Mesothelial cell of epicardium (in vitro differentiated cells): ENCODE data around the gene NEU2. TPM values are rescaled to one million over a fixed set of nuclear protein-coding genes. Genes with fewer than 3 reads are reported as not detected.

Experiments used
- DNase-seq, 2 experiments: peaks; one replicate each; pipeline ENCODE4 v3.0.0; 2021; ENCODE audit warnings: low spot score in 2 of 2; ENCODE audit not compliant: unreplicated experiment in 2 of 2
- H3K27ac Mint-ChIP-seq: 2 replicates; pipeline ENCODE4 v1.8.0; 2021; ENCODE audit warnings: mixed read lengths
- H3K27me3 Mint-ChIP-seq: 2 replicates; pipeline ENCODE4 v1.8.0; 2021; ENCODE audit warnings: low read depth, mixed read lengths
- H3K36me3 Mint-ChIP-seq: 2 replicates; pipeline ENCODE4 v1.8.0; 2021; ENCODE audit warnings: mixed read lengths
- H3K4me1 Mint-ChIP-seq: 2 replicates; pipeline ENCODE4 v1.8.0; 2021; ENCODE audit warnings: mixed read lengths
- H3K4me3 Mint-ChIP-seq: 2 replicates; pipeline ENCODE4 v1.8.0; 2021; ENCODE audit warnings: mild to moderate bottlenecking, moderate library complexity, mixed read lengths
- H3K9me3 Mint-ChIP-seq: 2 replicates; pipeline ENCODE4 v1.8.0; 2021; ENCODE audit warnings: mixed read lengths
- total RNA-seq: library from RNA; stranded (reverse); gene quantifications from 3 replicates; pipeline ENCODE4 v1.2.1, GENCODE V29; 2021
- TF ChIP-seq, protein P1 (sequence below): fragments of 200-600 bp; sonication (generic); IDR thresholded peaks from one replicate; pipeline ENCODE4 v1.5.0; 2021; ENCODE audit warnings: antibody characterized with exemption; ENCODE audit not compliant: unreplicated experiment

NEU2 gene
- total RNA-seq, 1 donor from 2014 or later, result not detected

- peaks cover 9% of the 10 kb centered on the region for H3K9me3 Mint-ChIP-seq
- no peaks in the 10 kb centered on the region for H3K4me1 Mint-ChIP-seq
- peaks cover 4% of the 10 kb centered on the region for H3K27me3 Mint-ChIP-seq
- TF ChIP-seq, protein P1, sequence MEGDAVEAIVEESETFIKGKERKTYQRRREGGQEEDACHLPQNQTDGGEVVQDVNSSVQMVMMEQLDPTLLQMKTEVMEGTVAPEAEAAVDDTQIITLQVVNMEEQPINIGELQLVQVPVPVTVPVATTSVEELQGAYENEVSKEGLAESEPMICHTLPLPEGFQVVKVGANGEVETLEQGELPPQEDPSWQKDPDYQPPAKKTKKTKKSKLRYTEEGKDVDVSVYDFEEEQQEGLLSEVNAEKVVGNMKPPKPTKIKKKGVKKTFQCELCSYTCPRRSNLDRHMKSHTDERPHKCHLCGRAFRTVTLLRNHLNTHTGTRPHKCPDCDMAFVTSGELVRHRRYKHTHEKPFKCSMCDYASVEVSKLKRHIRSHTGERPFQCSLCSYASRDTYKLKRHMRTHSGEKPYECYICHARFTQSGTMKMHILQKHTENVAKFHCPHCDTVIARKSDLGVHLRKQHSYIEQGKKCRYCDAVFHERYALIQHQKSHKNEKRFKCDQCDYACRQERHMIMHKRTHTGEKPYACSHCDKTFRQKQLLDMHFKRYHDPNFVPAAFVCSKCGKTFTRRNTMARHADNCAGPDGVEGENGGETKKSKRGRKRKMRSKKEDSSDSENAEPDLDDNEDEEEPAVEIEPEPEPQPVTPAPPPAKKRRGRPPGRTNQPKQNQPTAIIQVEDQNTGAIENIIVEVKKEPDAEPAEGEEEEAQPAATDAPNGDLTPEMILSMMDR, result no peak
- no peak overlapping the region for H3K27ac Mint-ChIP-seq
- no peak for DNase-seq
- no peaks in the 10 kb centered on the region for H3K36me3 Mint-ChIP-seq
- no peak overlapping the region for H3K4me3 Mint-ChIP-seq
These were observed 42.9 kb downstream of the NEU2 start for GRCh38 chr2:233075141-233075965.

DNA sequence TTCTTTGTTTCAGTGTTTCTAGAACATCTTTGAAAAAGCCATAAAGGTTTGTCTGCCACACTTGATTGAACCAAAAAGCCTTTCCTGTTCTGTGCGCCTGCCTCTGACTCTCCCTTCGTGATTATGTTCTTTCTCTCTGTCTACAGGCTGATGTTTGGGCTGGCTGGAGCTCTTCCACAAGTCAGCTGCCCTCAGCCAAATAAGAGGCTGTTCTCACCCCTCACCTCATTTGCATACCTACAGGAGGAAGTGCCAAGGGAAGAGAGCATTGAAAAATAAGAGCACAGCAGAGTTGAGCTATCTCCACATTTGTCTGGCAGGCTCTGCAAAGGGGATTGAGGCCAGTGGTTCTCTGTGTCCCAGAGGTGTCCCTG, 43.5 kb downstream of the NEU2 start:
- Mint-ChIP-seq H3K4me1 (no peaks in the 10 kb centered on the region), H3K27ac (no peak overlapping the region), H3K36me3 (no peaks in the 10 kb centered on the region), H3K4me3 (no peak overlapping the region), H3K27me3 (peaks cover 4% of the 10 kb centered on the region), H3K9me3 (peaks cover 9% of the 10 kb centered on the region)
- no peak for DNase-seq
- TF ChIP-seq, protein P1, result no peak

DNA sequence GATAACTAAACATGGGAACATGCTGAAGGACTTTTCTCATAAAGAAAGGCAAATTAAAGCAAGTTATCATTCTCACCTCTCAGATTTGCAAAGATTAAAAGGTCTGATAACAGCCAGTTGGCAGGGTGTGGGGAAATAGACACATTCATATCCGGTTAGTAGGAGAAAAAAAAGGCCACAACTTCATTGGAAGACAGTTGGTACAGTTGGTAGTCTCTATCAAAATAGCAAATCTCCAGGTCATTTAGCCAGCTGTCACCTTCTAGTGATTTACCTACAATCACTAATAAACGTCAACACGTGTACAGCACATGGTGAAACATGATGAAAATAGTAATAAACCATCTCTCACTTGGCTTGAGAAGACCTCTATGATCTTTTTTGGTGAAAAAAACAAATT, 44.3 kb downstream of the NEU2 start:
- Mint-ChIP-seq H3K36me3 (no peaks in the 10 kb centered on the region), H3K4me3 (no peak overlapping the region), H3K27me3 (peaks cover 4% of the 10 kb centered on the region), H3K9me3 (peaks cover 3% of the 10 kb centered on the region), H3K27ac (no peak overlapping the region), H3K4me1 (no peaks in the 10 kb centered on the region)
- TF ChIP-seq, protein P1, result no peak
- no peak for DNase-seq

DNA sequence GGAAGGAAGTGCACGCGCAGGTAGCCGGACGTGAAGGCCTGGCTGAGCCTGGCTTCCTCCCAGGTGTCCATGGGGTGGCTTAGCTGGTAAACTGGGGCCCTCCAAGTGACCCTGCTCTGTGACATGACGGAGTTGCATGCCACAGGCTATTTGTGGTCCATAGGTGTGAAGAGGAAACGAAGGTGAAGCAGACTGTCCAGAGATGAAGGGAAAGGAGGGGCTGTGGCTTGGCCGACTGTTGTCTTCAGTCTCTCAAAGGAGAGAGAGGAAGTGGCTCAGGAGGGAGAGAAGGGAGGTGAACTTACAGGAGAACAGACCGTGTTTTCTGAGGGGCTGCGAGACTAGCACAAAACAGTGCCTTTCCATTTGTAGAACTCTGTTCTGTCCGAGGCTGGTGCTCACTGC, 47.0 kb downstream of the NEU2 start:
- Mint-ChIP-seq H3K4me3 (no peak overlapping the region), H3K27ac (no peak overlapping the region), H3K4me1 (no peaks in the 10 kb centered on the region), H3K9me3 (no peaks in the 10 kb centered on the region), H3K36me3 (no peaks in the 10 kb centered on the region), H3K27me3 (no peaks in the 10 kb centered on the region)
- TF ChIP-seq, protein P1, result no peak
- DNase-seq, result no peak

GRCh38 chr2:233079953-233080835, 47.7 kb downstream of the NEU2 start:
- Mint-ChIP-seq H3K4me1 (no peaks in the 10 kb centered on the region), H3K9me3 (no peaks in the 10 kb centered on the region), H3K4me3 (no peak overlapping the region), H3K27me3 (no peaks in the 10 kb centered on the region), H3K27ac (no peak overlapping the region), H3K36me3 (no peaks in the 10 kb centered on the region)
- no peak for DNase-seq
- TF ChIP-seq, protein P1, result no peak
